A549 (cell line): Measurements from ENCODE around the gene CTDP1. TPM values are rescaled to one million over a fixed set of nuclear protein-coding genes. Genes with fewer than 3 reads are reported as not detected.

Source experiments
- ATAC-seq, 2 experiments: fragments of 200-7000 bp in 1 of 2; fragments of >200 bp in 1 of 2; cut with Nextera tagmentation in 1 of 2; cut with Tn5 transposase in 1 of 2; 3 replicates each; pipeline versions ENCODE4 v1.8.0 to v1.9.1; 2018 to 2020; ENCODE audit warnings: mild to moderate bottlenecking in 1 of 2, moderate library complexity in 1 of 2
- CTCF ChIA-PET: fragments of 300-600 bp; sonication (Branson Sonifier 250); formaldehyde crosslinking; extraction: SDS; loops from one replicate; lab custom pipeline; 2021; ENCODE audit warnings: antibody characterized with exemption, inconsistent platforms; lab: Yijun Ruan, JAX
- POLR2A ChIA-PET: fragments of 350-600 bp; formaldehyde crosslinking; extraction: SDS; loops from one replicate; lab custom pipeline; 2021; ENCODE audit warnings: antibody characterized with exemption, inconsistent platforms; lab: Yijun Ruan, JAX
- DNase-seq, 2 experiments: peaks; one replicate each; pipeline versions ENCODE4 v3.0.0 to v3.0.0-alpha.2; 2011 to 2016; ENCODE audit warnings: low read depth in 1 of 2, low spot score in 1 of 2
- FAIRE-seq: peaks from 2 replicates; lab custom pipeline; 2011; peaks lifted over from hg19 to GRCh38; lab: Jason Lieb, UNC
- H3K27ac ChIP-seq, 2 experiments: fragments of >200 bp; sonication (Bioruptor Twin); formaldehyde crosslinking; 3 replicates each; pipeline ENCODE4 v1.5.1; 2016 to 2017
- H3K4me1 ChIP-seq: fragments of >200 bp; sonication (Bioruptor Twin); formaldehyde crosslinking; 3 replicates; pipeline ENCODE4 v1.6.1; 2016
- H3K4me2 ChIP-seq: fragments of >200 bp; sonication (Bioruptor Twin); formaldehyde crosslinking; 3 replicates; pipeline ENCODE4 v1.6.1; 2016
- H3K4me3 ChIP-seq: fragments of >200 bp; sonication (Bioruptor Twin); formaldehyde crosslinking; 3 replicates; pipeline ENCODE4 v1.5.1; 2016
- H3K9me3 ChIP-seq: fragments of >200 bp; sonication (Bioruptor Twin); formaldehyde crosslinking; 3 replicates; pipeline ENCODE4 v1.6.1; 2016
- CEBPB ChIP-seq, 2 experiments: fragments of >200 bp in 1 of 2; sonication (Bioruptor Twin) in 1 of 2; formaldehyde crosslinking in 1 of 2; IDR thresholded peaks; 2 replicates each; pipeline ENCODE4 v1.6.1; 2012 to 2016
- FOSL2 ChIP-seq, 2 experiments: fragments of 450-650 bp in 1 of 2; fragments of >200 bp in 1 of 2; sonication (Bioruptor Twin) in 1 of 2; formaldehyde crosslinking; IDR thresholded peaks; 2 replicates each; pipeline versions ENCODE4 v1.5.0 to v1.6.1; 2016 to 2020; ENCODE audit warnings: mild to moderate bottlenecking in 1 of 2, moderate library complexity in 1 of 2
- HOXA7 ChIP-seq: fragments of 250-450 bp; sonication (Bioruptor Pico); IDR thresholded peaks from 2 replicates; pipeline ENCODE4 v1.5.0; 2020; ENCODE audit warnings: mild to moderate bottlenecking, moderate library complexity
- HOXB13 ChIP-seq: fragments of 250-450 bp; sonication (Bioruptor Pico); IDR thresholded peaks from 2 replicates; pipeline ENCODE4 v1.5.0; 2020; ENCODE audit warnings: low read depth, mild to moderate bottlenecking, moderate library complexity
- KDM5A ChIP-seq: fragments of 200-600 bp; sonication (generic); IDR thresholded peaks from 2 replicates; pipeline ENCODE4 v1.6.1; 2016; ENCODE audit warnings: antibody characterized with exemption, mild to moderate bottlenecking
- MAFK ChIP-seq: fragments of 450-650 bp; IDR thresholded peaks from 2 replicates; pipeline ENCODE4 v1.6.1; 2014; ENCODE audit not compliant: partially characterized antibody
- MAZ ChIP-seq: fragments of 150-350 bp; IDR thresholded peaks from 2 replicates; pipeline ENCODE4 v1.6.1; 2014; ENCODE audit warnings: antibody characterized with exemption, low read depth, low read length, borderline replicate concordance
- MYC ChIP-seq: IDR thresholded peaks from 2 replicates; pipeline ENCODE4 v1.6.1; 2012; ENCODE audit warnings: mild to moderate bottlenecking, inconsistent platforms, low read length, improper control_type of control experiment, borderline replicate concordance
- PHF8 ChIP-seq: fragments of 200-600 bp; sonication (generic); IDR thresholded peaks from 2 replicates; pipeline ENCODE4 v1.6.1; 2016; ENCODE audit warnings: low read depth, mild to moderate bottlenecking, antibody characterized with exemption, moderate library complexity, borderline replicate concordance
- POLR2AphosphoS2 ChIP-seq: conservative IDR thresholded peaks from 2 replicates; pipeline ENCODE4 v1.6.1; 2012; ENCODE audit warnings: low read length, improper control_type of control experiment, inconsistent platforms
- RAD21 ChIP-seq, 2 experiments: fragments of >200 bp in 1 of 2; sonication (Bioruptor Twin) in 1 of 2; formaldehyde crosslinking in 1 of 2; IDR thresholded peaks in 1 of 2; conservative IDR thresholded peaks in 1 of 2; 2 replicates in 1 of 2; 3 replicates in 1 of 2; pipeline ENCODE4 v1.6.1; 2012 to 2018; ENCODE audit warnings: inconsistent platforms in 1 of 2
- RARB ChIP-seq: fragments of 250-450 bp; sonication (Bioruptor Pico); IDR thresholded peaks from 2 replicates; pipeline ENCODE4 v1.8.0; 2021; ENCODE audit warnings: mild to moderate bottlenecking, moderate library complexity
- RNF2 ChIP-seq: fragments of 200-600 bp; sonication (generic); IDR thresholded peaks from 2 replicates; pipeline ENCODE4 v1.6.1; 2016; ENCODE audit warnings: low read depth, mild to moderate bottlenecking, antibody characterized with exemption, moderate library complexity, borderline replicate concordance
- SMC3 ChIP-seq: fragments of >200 bp; sonication (Bioruptor Twin); formaldehyde crosslinking; IDR thresholded peaks from 3 replicates; pipeline ENCODE4 v1.6.1; 2018; ENCODE audit warnings: inconsistent platforms
- SREBF2 ChIP-seq: fragments of 450-650 bp; IDR thresholded peaks from 2 replicates; pipeline ENCODE4 v1.6.1; 2014; ENCODE audit warnings: mild to moderate bottlenecking, moderate library complexity
- TFCP2L1 ChIP-seq: fragments of 250-450 bp; sonication (Bioruptor Pico); IDR thresholded peaks from 2 replicates; pipeline ENCODE4 v1.5.0; 2021; ENCODE audit warnings: mild to moderate bottlenecking
- WGBS: methylation state at CpG from one replicate; pipeline ENCODE4 v1.1.6; 2017; ENCODE audit errors: missing lambda C conversion rate; 5-methylcytosine and 5-hydroxymethylcytosine counted together
- polyA plus RNA-seq, 4 experiments: library from polyadenylated mRNA; depleted of rRNA in 3 of 4; stranded (reverse); fragments of >200 nt; fragmentation: RNase III in 1 of 4; extraction: RNeasy Plus Mini Kit Qiagen cat#74134 plus additional on column Dnase treatment in 1 of 4; gene quantifications; 2 replicates in 3 of 4; 3 replicates in 1 of 4; pipeline ENCODE4 v1.2.3, GENCODE V29; 2011 to 2017
- TF ChIP-seq, protein P1 (sequence below): fragments of 450-650 bp; IDR thresholded peaks from 2 replicates; pipeline ENCODE4 v1.6.1; 2014; ENCODE audit warnings: antibody characterized with exemption
- TF ChIP-seq, protein P2 (sequence below): fragments of >200 bp; sonication (Bioruptor Twin); formaldehyde crosslinking; IDR thresholded peaks from 3 replicates; pipeline ENCODE4 v1.6.1; 2016
- TF ChIP-seq, protein P3 (sequence below): fragments of 250-450 bp; sonication (Bioruptor Pico); IDR thresholded peaks from 2 replicates; pipeline ENCODE4 v1.5.0; 2020; ENCODE audit warnings: low read depth, mild to moderate bottlenecking, moderate library complexity

The CTDP1 gene
- polyA plus RNA-seq, 2 of the 4 experiments (the other 2 are of a cell fraction) = 6.8 to 12.1 TPM

DNA sequence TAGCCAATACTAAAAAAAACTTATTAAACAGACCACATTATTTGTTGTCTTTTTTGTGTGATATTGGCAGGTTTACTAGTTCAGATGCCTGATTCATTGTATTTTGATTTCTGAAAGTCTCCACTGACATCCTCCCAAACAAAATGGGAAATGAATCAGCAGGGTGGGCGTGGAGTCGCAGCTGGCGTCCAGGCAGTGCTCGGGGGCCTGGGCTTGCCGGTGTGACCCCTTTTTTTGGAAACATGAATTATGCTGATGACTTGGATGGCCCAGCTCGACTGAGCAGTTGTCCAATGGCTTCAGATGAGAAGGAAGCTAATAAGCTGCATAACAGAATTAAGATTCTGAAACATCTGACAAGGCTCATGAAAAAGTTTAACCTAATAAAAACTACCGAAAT, 116.4 kb downstream of the CTDP1 start:
- FAIRE-seq = no peak
- Histone ChIP-seq H3K4me1 (peaks cover 7% of the 10 kb centered on the region; the same call in 2 of the 3 replicates), H3K9me3 (no peaks in the 10 kb centered on the region), H3K4me3 (no peak overlapping the region), H3K4me2 (no peak overlapping the region), H3K27ac (no peak overlapping the region)
- CTCF ChIA-PET = no interaction called here
- 48% methylated on average over 7 of the region's 7 CpGs for WGBS
- ATAC-seq = no peak
- TF ChIP-seq, protein P1, sequence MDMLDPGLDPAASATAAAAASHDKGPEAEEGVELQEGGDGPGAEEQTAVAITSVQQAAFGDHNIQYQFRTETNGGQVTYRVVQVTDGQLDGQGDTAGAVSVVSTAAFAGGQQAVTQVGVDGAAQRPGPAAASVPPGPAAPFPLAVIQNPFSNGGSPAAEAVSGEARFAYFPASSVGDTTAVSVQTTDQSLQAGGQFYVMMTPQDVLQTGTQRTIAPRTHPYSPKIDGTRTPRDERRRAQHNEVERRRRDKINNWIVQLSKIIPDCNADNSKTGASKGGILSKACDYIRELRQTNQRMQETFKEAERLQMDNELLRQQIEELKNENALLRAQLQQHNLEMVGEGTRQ = no peak
- TF ChIP-seq HOXB13 (CRISPR knock-in tag) (no peak), RAD21 (conservative IDR thresholded peaks at IDR 0.05 in 1 of 2, IDR thresholded peaks at IDR 0.05 in 1 of 2) (no peak), MAZ (no peak), HOXA7 (CRISPR knock-in tag) (no peak), KDM5A (no peak), RNF2 (no peak), PHF8 (no peak), SREBF2 (no peak), POLR2AphosphoS2 (no peak), CEBPB (IDR thresholded peaks at IDR 0.05) (no peak), TFCP2L1 (CRISPR knock-in tag) (no peak), RARB (CRISPR knock-in tag) (no peak)
- TF ChIP-seq, protein P2, sequence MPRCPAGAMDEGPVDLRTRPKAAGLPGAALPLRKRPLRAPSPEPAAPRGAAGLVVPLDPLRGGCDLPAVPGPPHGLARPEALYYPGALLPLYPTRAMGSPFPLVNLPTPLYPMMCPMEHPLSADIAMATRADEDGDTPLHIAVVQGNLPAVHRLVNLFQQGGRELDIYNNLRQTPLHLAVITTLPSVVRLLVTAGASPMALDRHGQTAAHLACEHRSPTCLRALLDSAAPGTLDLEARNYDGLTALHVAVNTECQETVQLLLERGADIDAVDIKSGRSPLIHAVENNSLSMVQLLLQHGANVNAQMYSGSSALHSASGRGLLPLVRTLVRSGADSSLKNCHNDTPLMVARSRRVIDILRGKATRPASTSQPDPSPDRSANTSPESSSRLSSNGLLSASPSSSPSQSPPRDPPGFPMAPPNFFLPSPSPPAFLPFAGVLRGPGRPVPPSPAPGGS = no peak
- TF ChIP-seq, protein P3, sequence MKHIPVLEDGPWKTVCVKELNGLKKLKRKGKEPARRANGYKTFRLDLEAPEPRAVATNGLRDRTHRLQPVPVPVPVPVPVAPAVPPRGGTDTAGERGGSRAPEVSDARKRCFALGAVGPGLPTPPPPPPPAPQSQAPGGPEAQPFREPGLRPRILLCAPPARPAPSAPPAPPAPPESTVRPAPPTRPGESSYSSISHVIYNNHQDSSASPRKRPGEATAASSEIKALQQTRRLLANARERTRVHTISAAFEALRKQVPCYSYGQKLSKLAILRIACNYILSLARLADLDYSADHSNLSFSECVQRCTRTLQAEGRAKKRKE (CRISPR knock-in tag) = no peak
- POLR2A ChIA-PET = no interaction called here
- DNase-seq = no peak

DNA sequence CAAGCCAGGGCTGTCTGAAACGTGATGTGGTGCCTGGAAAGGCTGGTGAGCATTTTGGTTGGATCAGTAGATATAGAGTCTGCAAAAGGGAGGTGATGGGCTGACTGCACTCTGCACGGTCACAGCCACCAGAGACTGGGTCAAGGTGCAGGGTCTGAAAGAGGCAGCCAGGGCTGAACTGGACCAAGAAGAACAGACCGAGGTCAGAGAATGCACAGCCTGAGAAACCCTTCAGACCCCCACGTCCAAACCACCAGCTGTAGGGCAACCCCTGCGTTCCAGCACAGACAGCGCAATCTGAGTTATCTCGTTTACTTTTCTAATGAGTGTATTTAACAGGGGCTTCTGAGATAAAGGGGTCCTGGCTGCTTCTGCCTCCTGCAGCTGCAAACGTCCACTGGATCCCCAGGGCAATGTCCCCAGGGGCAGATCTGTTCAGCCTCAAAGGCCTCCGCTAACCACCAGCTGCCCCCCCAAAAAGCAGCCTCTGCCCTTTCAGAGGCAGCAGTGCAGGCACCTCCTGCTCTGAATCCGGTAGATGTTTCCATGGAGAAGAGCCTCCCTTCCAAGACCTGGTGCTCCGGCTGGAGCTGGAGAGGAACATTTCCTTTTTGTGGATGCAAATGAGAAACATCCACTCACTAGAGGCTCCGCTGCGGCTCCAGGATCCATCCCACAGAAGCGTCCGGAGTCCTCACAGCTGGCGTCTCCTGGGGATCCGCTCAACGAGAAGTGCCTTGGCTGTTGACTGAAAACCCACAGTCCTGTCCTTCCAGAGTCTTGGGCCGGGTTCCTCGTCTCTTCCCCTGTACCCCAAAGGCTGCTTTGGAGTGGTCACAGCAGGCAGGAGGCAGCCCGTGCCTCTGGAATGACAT, 117.2 kb downstream of the CTDP1 start:
- CTCF ChIA-PET = interaction anchor here (0.7 kb wide), 1 partner anchor 10 kb away, joined by 3 read pairs; no protein-coding TSS in a partner anchor

More for the DNA sequence above, 117.2 kb downstream of the CTDP1 start:
- Histone ChIP-seq H3K27ac (no peak overlapping the region), H3K4me1 (peaks cover 4% of the 10 kb centered on the region; the same call in 1 of the 3 replicates), H3K4me2 (peak overlapping the region; percentile 69; the same call in 1 of the 3 replicates), H3K9me3 (no peaks in the 10 kb centered on the region), H3K4me3 (no peak overlapping the region)
- FAIRE-seq = no peak
- WGBS = 43% methylated on average over 10 of the region's 21 CpGs
- TF ChIP-seq FOSL2 (IDR thresholded peaks at IDR 0.05) (no peak), FOSL2 (CRISPR knock-in tag; IDR thresholded peaks at IDR 0.05) (no peak), RNF2 (no peak), SMC3 (no peak), MAFK (no peak), MYC (no peak)
- TF ChIP-seq, protein P1 = no peak
- no peak for DNase-seq
- no peak for ATAC-seq
- POLR2A ChIA-PET = no interaction called here
